Progenitor cell of endocrine pancreas (in vitro differentiated cells): ENCODE measurements around the gene PIBF1. TPM values are rescaled to one million over a fixed set of nuclear protein-coding genes. Genes with fewer than 3 reads are reported as not detected.
"Not testable (repeated sequence)": the region's sequence is repeated elsewhere in the genome, so short reads cannot be mapped to it uniquely, and the experiment has no call there.

Experiments used
- DNase-seq: peaks from one replicate; pipeline ENCODE4 v3.0.0; 2021; ENCODE audit warnings: low spot score; ENCODE audit not compliant: unreplicated experiment
- H3K27ac Mint-ChIP-seq: 2 replicates; pipeline ENCODE4 v1.8.0; 2021; ENCODE audit warnings: mild to moderate bottlenecking, moderate library complexity, mixed read lengths
- H3K27me3 Mint-ChIP-seq: 2 replicates; pipeline ENCODE4 v1.8.0; 2021; ENCODE audit warnings: mixed read lengths
- H3K36me3 Mint-ChIP-seq: 2 replicates; pipeline ENCODE4 v1.8.0; 2022; ENCODE audit warnings: mixed read lengths; ENCODE audit not compliant: insufficient read depth
- H3K4me1 Mint-ChIP-seq: 2 replicates; pipeline ENCODE4 v1.8.0; 2021; ENCODE audit warnings: low read depth, mixed read lengths
- H3K4me3 Mint-ChIP-seq: 2 replicates; pipeline ENCODE4 v1.8.0; 2021; ENCODE audit warnings: low read depth, mild to moderate bottlenecking, moderate library complexity, mixed read lengths
- H3K9me3 Mint-ChIP-seq: 2 replicates; pipeline ENCODE4 v1.8.0; 2021; ENCODE audit warnings: low read depth, mixed read lengths
- CTCF ChIP-seq: fragments of 200-600 bp; sonication (generic); IDR thresholded peaks from one replicate; pipeline ENCODE4 v1.5.0; 2021; ENCODE audit warnings: antibody characterized with exemption, mild to moderate bottlenecking; ENCODE audit not compliant: unreplicated experiment
- total RNA-seq: library from RNA; stranded (reverse); gene quantifications from 2 replicates; pipeline ENCODE4 v1.2.1, GENCODE V29; 2021

PIBF1 gene
- total RNA-seq, 1 donor from 2014 or later, result 28.7 TPM

- Mint-ChIP-seq H3K9me3 (peaks cover 4% of the 10 kb centered on the region), H3K27me3 (no peaks in the 10 kb centered on the region), H3K36me3 (peaks cover 30% of the 10 kb centered on the region), H3K4me3 (no peak overlapping the region), H3K4me1 (no peaks in the 10 kb centered on the region), H3K27ac (no peak overlapping the region)
- DNase-seq, result no peak
- no peak for TF ChIP-seq CTCF
Observed at GRCh38 chr13:72911981-72912380, 130.0 kb downstream of the PIBF1 start.

DNA sequence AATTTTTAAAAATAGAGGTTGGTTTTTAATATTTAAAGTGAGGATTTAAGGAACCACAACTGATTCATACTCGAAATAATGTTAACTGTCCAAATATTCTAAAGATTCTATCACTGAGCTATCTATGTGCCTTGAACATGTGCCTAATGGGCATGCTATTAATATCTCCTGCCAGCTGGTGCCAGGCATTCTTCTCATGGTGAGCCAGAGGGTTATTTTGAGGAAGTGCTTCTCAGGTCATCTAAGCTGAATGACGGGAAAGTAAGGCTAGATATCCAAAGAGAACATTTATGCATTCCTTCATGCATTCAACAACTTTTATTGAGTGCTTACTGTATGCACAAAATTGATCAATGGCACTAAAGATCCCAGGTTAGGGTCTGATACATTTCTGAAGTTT lies 138.2 kb downstream of the PIBF1 start:
- Mint-ChIP-seq H3K36me3 (peaks cover 16% of the 10 kb centered on the region), H3K27ac (no peak overlapping the region), H3K4me1 (no peaks in the 10 kb centered on the region), H3K4me3 (no peak overlapping the region), H3K9me3 (no peaks in the 10 kb centered on the region), H3K27me3 (no peaks in the 10 kb centered on the region)
- no peak for DNase-seq
- TF ChIP-seq CTCF, result no peak

- Mint-ChIP-seq H3K36me3 (peaks cover 21% of the 10 kb centered on the region), H3K9me3 (no peaks in the 10 kb centered on the region), H3K4me3 (no peak overlapping the region), H3K27ac (peak overlapping the region; percentile 29), H3K4me1 (peaks cover 4% of the 10 kb centered on the region), H3K27me3 (no peaks in the 10 kb centered on the region)
- DNase-seq, result no peak
- no peak for TF ChIP-seq CTCF
Observed at GRCh38 chr13:72931311-72931710, 149.4 kb downstream of the PIBF1 start.

DNA sequence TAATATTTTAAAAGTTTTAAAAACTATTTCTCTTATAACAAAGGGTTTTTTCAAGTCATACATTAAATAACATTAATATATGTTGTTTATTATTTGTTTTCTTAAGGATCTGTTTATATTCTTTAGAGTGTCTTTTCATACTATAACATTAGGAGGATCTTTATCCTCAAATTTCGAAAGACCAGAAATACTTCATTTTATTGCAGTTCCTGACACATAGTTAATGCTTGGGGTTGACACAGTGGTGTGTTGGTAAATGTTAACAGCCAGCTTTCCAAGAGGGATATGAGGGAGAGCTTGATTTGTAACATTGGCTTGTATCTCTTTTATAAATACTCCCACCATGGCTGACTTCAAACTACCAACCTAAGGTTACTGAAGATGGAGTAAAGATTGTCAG lies 150.3 kb downstream of the PIBF1 start:
- Mint-ChIP-seq H3K36me3 (peaks cover 16% of the 10 kb centered on the region), H3K4me3 (no peak overlapping the region), H3K27me3 (no peaks in the 10 kb centered on the region), H3K27ac (no peak overlapping the region), H3K9me3 (no peaks in the 10 kb centered on the region), H3K4me1 (peaks cover 4% of the 10 kb centered on the region)
- no peak for TF ChIP-seq CTCF
- DNase-seq, result no peak

DNA sequence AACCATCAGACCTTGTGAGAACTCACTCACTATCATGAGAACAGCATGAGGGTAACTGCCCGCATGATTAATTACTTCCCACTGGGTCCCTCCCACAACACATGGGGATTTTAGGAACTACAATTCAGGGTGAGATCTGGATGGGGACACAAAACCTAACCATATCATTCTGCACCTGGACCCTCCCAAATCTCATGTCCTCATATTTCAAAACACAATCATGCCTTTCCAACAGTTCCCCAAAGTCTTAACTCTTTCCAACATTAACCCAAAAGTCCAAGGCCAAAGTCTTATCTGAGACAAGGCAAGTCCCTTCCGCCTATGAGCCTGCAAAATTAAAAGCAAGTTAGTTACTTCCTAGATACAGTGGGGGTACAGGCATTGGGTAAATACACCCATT lies 164.3 kb downstream of the PIBF1 start:
- H3K27ac Mint-ChIP-seq, H3K27me3 Mint-ChIP-seq, H3K4me1 Mint-ChIP-seq, DNase-seq, H3K4me3 Mint-ChIP-seq: not testable (repeated sequence)
- peaks cover 16% of the 10 kb centered on the region for H3K9me3 Mint-ChIP-seq
- peaks cover 31% of the 10 kb centered on the region for H3K36me3 Mint-ChIP-seq

DNA sequence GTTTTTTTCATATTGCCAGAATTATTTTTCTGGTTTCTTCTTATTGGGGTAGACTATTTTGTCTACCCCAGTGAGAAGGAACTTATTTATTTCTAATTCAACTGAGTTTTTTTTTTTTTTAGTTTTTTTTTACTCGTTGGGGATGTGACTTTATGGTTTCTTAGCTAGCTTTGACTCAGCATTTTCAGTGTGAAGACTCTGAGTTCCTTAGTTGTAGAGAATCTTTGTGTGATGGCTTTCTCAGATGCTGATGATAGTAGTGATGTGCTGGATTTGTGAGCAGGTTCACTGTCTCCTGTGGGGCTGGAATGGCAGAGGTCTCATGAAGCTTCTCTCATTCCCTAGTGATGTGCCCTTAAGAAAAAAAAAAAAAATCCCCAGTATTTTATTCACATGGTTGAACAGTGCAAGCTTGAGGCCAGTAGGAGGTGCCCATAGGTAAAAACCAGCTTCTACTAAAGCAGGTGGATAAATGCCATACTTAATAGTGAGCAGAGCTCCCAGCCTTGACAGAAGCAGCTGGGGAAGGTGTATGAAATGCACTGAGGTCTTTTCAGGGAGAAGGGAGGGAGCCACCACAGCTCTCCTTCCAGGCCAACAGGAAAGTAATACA lies 170.7 kb downstream of the PIBF1 start:
- Mint-ChIP-seq H3K36me3 (peaks cover 26% of the 10 kb centered on the region), H3K4me1 (peaks cover 5% of the 10 kb centered on the region), H3K4me3 (no peak overlapping the region), H3K27ac (no peak overlapping the region), H3K27me3 (no peaks in the 10 kb centered on the region), H3K9me3 (peaks cover 17% of the 10 kb centered on the region)
- TF ChIP-seq CTCF, result peak; percentile 16
- no peak for DNase-seq
